A549 (cell line): ENCODE measurements around the gene NAIP.
"Not testable (repeated sequence)": the region's sequence is repeated elsewhere in the genome, so short reads cannot be mapped to it uniquely, and the experiment has no call there.

Experiments used
- BHLHE40 ChIP-seq: IDR thresholded peaks from 2 replicates; pipeline ENCODE4 v1.6.1; 2012; ENCODE audit warnings: low read depth, low read length, inconsistent platforms
- CTCF ChIP-seq: fragments of >200 bp; sonication (Bioruptor Twin); formaldehyde crosslinking; IDR thresholded peaks from 3 replicates; pipeline ENCODE4 v1.5.1; 2016
- JUN ChIP-seq, 2 experiments: fragments of >200 bp; sonication (Bioruptor Twin); formaldehyde crosslinking; IDR thresholded peaks; 2 replicates in 1 of 2; 3 replicates in 1 of 2; pipeline ENCODE4 v1.6.1; 2016 to 2017
- KDM1A ChIP-seq: fragments of 200-600 bp; sonication (generic); IDR thresholded peaks from 2 replicates; pipeline ENCODE4 v1.6.1; 2016; ENCODE audit warnings: low read depth, mild to moderate bottlenecking
- NFE2L2 ChIP-seq: fragments of 150-350 bp; conservative IDR thresholded peaks from 2 replicates; pipeline ENCODE4 v1.6.1; 2014; ENCODE audit warnings: low read length
- POLR2A ChIP-seq: IDR thresholded peaks from 2 replicates; pipeline ENCODE4 v1.6.1; 2012; ENCODE audit warnings: mild to moderate bottlenecking, low read length
- RNF2 ChIP-seq: fragments of 200-600 bp; sonication (generic); IDR thresholded peaks from 2 replicates; pipeline ENCODE4 v1.6.1; 2016; ENCODE audit warnings: low read depth, mild to moderate bottlenecking, antibody characterized with exemption, moderate library complexity, borderline replicate concordance
- SMC3 ChIP-seq: fragments of >200 bp; sonication (Bioruptor Twin); formaldehyde crosslinking; IDR thresholded peaks from 3 replicates; pipeline ENCODE4 v1.6.1; 2018; ENCODE audit warnings: inconsistent platforms

- TF ChIP-seq POLR2A; CTCF; SMC3; KDM1A; RNF2; BHLHE40; NFE2L2; JUN (IDR thresholded peaks at IDR 0.05): not testable (repeated sequence)
Observed at GRCh38 chr5:71020643-71021042, 4.5 kb downstream of the NAIP start.
